Measurements from ENCODE around the gene TRAPPC1. TPM values are rescaled to one million over a fixed set of nuclear protein-coding genes. Genes with fewer than 3 reads are reported as not detected.

TRAPPC1 gene
- total RNA-seq, 1 experiment from 2014 or later, result 99.7 TPM

- no peak overlapping the region for H3K4me3 Mint-ChIP-seq
- H3K4me1 Mint-ChIP-seq, result peaks cover 11% of the 10 kb centered on the region
These were observed 24.7 kb upstream of the TRAPPC1 start for GRCh38 chr17:7956228-7956965.

More at GRCh38 chr17:7956228-7956965, 24.7 kb upstream of the TRAPPC1 start:
- Mint-ChIP-seq H3K27me3 (ENCODE audit: low read depth) (peaks cover 5% of the 10 kb centered on the region; the same call in 1 of the 2 replicates), H3K27ac (no peak overlapping the region), H3K36me3 (no peaks in the 10 kb centered on the region), H3K9me3 (peaks cover 9% of the 10 kb centered on the region)
- ChIA-PET CTCF (interaction anchor here (0.7 to 1.4 kb wide), 5 partner anchors 13 to 34 kb away, joined by 4 to 7 read pairs (median 4); no protein-coding TSS in a partner anchor), POLR2A (interaction anchor here (0.6 kb wide), 1 partner anchor 298 kb away, joined by 3 read pairs; no protein-coding TSS in a partner anchor)
- DNase-seq (ENCODE audit: low spot score) (no peak), ATAC-seq (no peak)
- no peak for TF ChIP-seq E2F4 (CRISPR knock-in tag; IDR thresholded peaks at IDR 0.05; ENCODE audit: borderline replicate concordance, low read depth)
- no peak for TF ChIP-seq OVOL2 (CRISPR knock-in tag; IDR thresholded peaks at IDR 0.05; ENCODE audit: borderline replicate concordance)
- TF ChIP-seq TEAD1 (CRISPR knock-in tag; IDR thresholded peaks at IDR 0.05), result no peak
- TF ChIP-seq ZBTB43 (CRISPR knock-in tag; IDR thresholded peaks at IDR 0.05), result no peak
- TF ChIP-seq, protein P1, sequence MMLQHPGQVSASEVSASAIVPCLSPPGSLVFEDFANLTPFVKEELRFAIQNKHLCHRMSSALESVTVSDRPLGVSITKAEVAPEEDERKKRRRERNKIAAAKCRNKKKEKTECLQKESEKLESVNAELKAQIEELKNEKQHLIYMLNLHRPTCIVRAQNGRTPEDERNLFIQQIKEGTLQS (CRISPR knock-in tag; conservative IDR thresholded peaks at IDR 0.05), result no peak
- no peak for TF ChIP-seq AR (CRISPR knock-in tag; IDR thresholded peaks at IDR 0.05)
- no peak for TF ChIP-seq HMGA2 (CRISPR knock-in tag; IDR thresholded peaks at IDR 0.05)
- TF ChIP-seq ZNF512 (CRISPR knock-in tag; IDR thresholded peaks at IDR 0.05; ENCODE audit: borderline replicate concordance), result no peak
